ENCODE results near the gene ODR4.
"Not testable (repeated sequence)": the region's sequence is repeated elsewhere in the genome, so short reads cannot be mapped to it uniquely, and the experiment has no call there.

Gene ODR4

DNA sequence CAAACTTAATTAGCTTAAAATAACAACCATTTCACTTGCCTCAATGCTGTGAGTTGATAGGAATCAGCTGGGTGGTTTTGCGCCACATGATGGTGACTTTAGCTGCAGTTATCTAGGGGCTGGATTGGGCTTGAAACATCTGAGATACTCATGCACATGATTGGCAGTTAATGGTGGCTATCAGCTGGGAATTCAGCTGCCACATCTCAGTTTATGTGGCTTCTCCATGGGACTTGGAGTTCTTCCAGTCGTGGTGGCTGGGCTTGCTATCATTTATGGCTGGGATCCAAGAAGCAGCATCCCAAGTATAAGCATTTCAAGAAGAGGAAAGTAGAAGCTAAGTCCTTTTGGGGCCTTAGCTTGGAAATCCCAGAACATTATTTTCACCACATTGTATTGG lies 48.9 kb downstream of the ODR4 start:
- no peak for DNase-seq

- no peak for DNase-seq
Observed at GRCh38 chr1:186426118-186426517, 50.5 kb downstream of the ODR4 start.

DNA sequence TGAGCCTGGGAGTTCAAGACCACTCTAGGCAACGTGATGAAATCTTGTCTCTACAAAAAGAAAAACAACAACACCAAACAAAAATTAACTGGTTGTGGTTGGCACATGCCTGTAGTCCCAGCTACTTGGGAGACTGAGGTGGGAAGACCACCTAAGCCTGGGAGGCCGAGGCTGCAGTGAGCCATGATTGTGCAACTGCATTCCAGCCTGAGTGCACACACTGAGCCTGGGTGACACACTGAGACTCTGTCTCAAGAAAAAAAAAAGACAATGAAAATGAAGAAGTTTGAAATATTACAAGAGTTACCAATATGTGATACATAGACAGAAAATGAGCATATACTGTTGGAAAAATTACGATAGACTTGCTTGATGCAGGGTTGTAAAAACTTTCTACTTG lies 53.4 kb downstream of the ODR4 start:
- DNase-seq, result no peak

DNA sequence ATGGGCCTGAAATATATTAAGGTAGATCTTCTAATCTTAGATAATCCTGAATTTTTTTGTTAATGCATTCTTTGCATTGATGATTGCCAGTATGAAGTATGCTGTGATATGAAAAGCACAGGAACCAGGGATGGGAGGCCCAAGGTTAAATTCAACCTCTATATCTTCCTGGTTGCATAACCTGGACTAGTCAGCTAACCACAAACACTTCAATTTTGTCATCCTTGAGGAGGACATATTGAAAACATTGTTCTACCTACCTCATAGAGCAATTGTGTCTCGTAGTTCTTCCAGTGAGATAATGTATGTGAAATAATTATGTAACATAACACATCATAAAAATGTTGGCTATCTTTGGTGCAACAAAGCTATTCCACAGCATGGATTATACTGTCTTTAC lies 59.7 kb downstream of the ODR4 start:
- DNase-seq, result no peak

DNA sequence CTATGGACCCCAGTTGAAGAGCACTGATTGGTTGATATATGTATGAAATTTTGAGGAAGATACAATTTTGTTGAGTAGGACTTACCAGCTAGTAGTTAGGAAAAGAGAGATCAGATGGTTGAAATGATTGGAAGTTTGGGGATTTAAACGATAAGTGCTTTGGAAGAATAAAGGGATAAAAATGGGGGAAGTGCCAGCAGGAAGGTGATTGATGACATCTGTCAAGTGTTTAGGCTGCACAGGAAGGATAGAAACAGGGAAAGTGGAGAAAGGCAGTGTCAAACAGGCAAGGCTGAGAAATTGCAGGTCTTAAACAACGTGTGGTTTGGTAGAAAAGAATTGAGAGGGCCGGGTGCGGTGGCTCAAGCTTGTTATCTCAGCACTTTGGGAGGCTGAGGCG lies 62.9 kb downstream of the ODR4 start:
- no peak for DNase-seq

DNA sequence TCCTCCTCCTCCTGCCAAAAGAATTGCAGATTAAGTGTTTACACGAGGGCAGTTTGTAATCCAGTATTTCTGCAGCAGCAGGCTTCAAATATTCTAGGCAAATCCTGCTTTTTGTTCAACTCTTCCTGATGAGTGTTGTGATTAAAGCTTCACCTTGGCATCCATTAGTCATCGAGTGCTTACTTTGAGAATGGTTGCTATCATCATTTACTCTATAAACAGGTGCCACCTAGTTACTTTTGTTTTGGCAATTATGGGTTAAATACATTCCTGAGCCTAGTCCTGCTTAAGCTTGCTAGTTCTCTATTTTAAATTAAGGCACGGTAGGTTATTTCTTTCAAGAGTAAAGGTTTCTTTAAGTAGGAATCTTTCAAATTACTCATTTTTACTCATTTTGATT lies 64.9 kb downstream of the ODR4 start:
- DNase-seq, result no peak

DNA sequence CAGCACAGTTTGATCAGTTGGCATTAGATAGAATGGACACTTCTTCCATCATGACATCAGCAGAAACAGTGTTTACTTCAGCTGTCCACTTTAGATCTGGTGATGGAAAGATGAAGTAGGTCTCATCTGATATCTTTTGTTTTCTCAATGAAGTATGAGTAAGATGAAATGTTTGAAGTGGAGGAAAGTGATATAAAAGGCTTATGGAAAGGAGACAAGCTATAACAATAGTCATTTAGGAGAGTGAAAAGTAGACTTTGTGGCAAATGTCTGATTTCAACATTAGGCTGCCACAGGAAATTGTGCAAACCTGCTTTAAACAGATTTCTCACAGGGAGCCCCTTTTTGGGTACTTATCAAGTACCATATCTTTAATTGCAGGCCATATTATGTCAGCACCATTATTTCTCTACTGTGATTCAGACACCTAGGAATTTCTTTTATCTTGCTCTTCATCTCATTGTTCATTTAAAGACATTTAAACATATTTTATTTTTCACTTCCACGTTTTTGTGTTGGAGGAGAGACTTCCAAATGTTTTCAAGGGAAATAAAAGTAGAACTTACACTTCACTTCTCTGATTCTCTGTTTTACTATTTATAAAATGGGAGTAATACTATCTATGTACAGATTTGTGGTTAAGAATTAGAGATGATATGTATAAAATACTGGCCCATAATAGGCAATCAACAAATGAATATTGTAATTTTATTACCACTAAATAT lies 67.2 kb downstream of the ODR4 start:
- DNase-seq, result no peak

DNA sequence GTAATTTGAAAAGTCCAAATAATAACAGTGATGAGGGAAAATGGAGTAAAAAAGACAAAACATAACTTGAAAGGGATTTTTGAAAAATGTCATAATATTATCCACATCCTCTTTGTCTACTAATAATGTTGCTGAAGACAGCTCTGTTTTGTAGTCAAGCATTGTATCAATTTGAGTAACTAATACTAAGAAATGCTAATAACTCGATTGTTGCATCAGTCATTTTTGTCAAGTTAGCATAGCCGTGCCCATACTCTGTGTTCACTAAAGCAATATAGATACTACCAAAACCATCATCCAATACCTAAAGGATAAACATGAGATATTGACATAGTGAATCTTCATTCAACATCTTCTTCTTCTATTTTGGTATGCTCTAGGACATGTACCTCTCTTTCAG lies 68.0 kb downstream of the ODR4 start:
- DNase-seq, result no peak

DNA sequence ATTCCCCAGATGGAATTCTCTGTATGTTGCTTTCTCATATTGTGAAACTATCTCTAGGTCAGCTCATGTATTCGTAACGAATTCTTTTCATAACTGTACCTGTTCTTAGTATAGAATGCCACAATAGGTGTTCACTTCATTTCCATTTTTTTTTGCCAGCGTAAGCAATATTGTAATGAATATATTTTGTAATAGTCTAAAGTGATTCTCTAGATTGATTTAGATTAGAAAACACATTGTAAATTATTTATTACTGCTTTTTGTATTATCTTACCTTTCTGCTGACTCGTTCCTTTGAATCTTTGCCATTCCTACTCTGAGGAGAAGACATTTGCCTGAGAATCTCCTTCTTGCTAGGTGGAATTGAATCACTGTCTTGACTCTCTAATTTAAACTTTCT lies 70.5 kb downstream of the ODR4 start:
- no peak for DNase-seq

DNA sequence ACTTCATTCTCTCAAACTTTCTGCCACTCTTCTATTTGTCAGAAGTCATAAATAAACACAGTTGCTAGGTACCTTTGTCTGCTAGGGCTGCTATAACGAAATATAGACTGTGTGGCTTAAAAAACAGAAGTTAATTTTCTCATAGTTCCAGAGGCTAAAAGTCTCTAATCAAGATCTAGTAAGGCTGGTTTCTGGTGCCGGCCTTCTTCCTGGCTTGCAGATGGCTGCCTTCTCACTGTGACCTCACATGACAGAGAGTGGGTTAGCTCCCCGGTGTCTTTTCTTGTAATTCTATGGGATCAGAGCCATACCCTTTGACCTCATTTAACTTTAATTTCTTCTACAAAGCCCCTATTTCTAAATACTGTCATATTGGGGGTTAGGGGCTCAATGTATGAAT lies 79.3 kb downstream of the ODR4 start:
- DNase-seq, result no peak

DNA sequence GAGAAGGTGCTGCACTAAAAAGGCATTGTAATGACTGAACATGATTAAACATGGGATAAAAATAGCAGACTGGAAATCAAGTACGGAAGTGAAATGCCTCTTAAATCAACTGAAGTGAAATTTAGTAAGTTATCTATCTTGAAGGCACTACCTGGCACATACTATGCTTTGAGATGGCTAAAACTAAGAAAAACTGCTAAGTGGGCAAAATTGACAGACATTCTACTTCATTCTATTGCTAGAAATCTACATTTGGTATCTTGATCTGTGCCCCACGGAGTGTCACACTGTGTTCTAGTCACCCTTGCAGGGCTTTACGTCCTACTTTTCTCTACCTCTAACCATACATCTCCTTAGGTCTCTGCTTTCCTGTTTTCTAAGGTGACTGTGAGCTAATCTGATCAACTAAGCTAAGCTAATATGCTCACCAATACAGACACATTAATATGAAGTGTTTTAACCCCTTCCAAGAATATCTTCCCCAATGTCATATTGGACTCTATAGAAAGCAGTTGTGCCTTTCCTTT lies 81.2 kb downstream of the ODR4 start:
- DNase-seq, result no peak

- DNase-seq, result not testable (repeated sequence)
Observed at GRCh38 chr1:186459161-186459560, 83.5 kb downstream of the ODR4 start.

- no peak for DNase-seq
Observed at GRCh38 chr1:186461014-186461413, 85.4 kb downstream of the ODR4 start, which contains the start of gene PDC. Gene PDC, minus strand, starts transcription at chr1:186461114. Its CDS starts 11,655 bp downstream, at chr1:186449459.

DNA sequence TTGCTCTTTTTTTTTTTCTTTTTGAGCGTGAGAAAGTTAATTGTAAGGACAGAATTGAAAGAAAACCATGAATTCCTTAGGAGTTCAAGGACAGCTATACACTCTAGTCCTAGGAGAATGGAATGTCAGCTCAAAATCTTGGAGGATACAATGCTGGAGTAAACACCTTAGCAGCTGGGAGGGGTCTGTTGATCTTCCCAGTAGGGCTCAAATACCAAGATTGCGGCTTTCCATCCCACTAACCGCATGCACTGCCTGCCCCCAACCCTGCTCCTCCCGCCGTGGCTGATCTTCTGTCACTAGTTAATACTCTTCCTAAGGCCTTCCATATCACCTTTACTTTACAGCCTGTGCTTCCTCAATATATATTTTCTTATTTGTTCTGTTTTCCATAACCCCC lies 87.9 kb downstream of the ODR4 start:
- no peak for DNase-seq

GRCh38 chr1:186463926-186464325 lies 88.3 kb downstream of the ODR4 start:
- no peak for DNase-seq

DNA sequence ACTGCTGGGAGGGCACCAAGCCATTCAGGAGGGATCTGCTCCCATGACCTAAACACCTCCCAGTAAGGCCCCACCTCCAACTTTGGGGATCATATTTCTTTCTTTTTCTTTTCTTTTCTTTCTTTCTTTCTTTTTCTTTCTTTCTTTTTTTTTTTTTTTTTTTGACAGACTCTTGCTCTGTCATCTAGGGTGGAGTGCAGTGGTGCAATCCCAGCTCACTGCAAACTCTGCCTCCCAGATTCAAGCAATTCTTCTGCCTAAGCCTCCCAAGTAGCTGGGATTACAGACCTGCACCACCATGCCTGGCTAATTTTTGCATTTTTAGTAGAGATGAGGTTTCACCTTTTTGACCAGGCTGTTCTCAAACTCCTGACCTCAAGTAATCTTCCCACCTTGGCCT lies 89.9 kb downstream of the ODR4 start:
- DNase-seq, result not testable (repeated sequence)

- DNase-seq, result no peak
Observed at GRCh38 chr1:186465946-186466345, 90.3 kb downstream of the ODR4 start.
